ENCODE results near the gene AOPEP.

DNA sequence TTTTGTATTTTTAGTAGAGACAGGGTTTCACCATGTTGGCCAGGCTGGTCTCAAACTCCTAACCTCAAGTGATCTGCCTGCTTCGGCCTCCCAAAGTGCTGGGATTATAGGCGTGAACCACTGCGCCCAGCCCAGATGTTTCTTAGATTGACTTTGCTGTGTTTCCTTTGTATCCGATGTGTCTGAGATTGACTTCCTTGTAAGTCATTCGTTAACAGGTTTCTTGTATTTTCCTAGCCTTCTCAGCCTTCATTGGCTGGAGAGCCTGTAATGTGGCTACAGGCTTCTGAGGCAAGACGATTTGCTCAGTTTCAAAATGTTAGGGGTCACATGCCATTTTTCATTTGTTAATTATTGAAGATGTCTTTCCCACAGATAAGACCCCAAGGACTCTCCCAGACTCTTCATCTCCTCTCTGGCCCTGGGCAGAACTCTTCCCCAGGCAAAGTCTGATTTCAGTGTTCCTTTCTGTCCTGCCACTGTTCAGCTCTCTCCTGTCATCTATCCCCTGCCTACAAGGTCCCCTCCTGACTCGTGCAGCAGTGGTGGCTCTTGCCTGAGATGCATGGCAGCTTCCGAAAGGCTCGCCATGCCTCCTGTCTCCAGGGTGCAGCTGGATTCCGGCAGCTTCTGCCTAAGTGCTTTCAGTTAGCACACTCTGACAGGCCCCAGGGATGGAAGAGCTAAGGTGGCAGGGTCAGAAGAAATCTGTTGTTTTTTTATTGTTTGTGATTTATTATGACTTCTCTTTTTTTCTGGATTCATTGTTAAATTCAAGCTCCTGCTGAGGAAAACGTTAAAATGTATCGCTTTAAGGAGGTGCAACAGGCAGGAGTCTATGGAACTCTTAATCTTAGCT lies 206.4 kb downstream of the AOPEP start:
- TF ChIP-seq POLR2AphosphoS5 (IDR thresholded peaks at IDR 0.05) (no peak), CTCF (IDR thresholded peaks at IDR 0.05 in 8 of 11, conservative IDR thresholded peaks at IDR 0.05 in 3 of 11) (no peak), POLR2A (IDR thresholded peaks at IDR 0.05) (no peak)

All from spleen (tissue), 7 donors.